ENCODE data around the gene BCL11B.

DNA sequence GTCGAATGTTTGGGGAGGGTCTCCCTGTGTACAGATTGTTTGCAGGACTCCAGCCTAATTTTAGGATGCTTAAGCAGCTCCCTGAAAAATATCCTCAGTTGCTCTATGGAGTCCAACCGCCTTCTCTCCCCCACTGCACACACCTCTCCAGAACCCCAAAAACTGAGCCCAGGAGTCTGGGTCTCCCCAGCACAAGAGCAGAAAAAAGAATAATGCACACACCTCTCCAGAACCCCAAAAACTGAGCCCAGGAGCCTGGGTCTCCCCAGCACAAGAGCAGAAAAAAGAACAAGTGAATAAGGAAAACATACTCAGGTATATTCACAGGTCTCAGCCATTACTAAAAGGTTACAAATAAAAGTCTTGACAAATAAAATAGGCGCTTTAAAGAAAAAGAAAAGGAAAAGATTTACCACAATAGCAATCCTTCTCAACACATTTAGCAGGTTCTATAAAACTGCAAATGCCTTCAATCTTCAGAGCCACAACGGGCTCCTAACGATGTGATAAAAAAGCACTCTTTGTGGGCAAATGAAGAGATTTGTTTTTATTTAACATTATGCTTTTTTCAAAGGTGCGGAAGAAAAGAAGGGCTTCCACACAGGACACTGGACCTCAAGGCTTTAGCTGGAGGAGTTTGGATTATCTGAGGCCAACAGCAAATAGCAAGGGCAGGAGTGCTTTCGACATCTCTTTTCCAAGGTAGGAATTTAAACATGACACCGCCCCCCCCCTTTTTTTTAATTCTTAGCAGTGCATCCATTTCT is 8.2 kb downstream of the BCL11B start:
- TF ChIP-seq POLR2A (IDR thresholded peaks at IDR 0.05; ENCODE audit: low read length) (no peak), GATA1 (IDR thresholded peaks at IDR 0.05; ENCODE audit: low read depth, low read length) (no peak)

Measured in erythroblast (primary cell).